CD4-positive, CD25-positive, alpha-beta regulatory T cell (primary cell): ENCODE results near the gene GAB2. TPM values are rescaled to one million over a fixed set of nuclear protein-coding genes. Genes with fewer than 3 reads are reported as not detected.
"Not testable (repeated sequence)": the region's sequence is repeated elsewhere in the genome, so short reads cannot be mapped to it uniquely, and the experiment has no call there.

Source experiments
- ATAC-seq, 2 donors: fragments of 150-1000 bp; cut with Tn5 transposase; one replicate each; pipeline ENCODE4 v1.10.0; 2021; ENCODE audit warnings: low read depth in 2 of 2, moderate number of reproducible peaks in 2 of 2, moderate library complexity in 1 of 2
- DNase-seq, 3 donors: peaks; one replicate each; pipeline versions ENCODE4 v3.0.0 to v3.0.0-alpha.2; 2012 to 2022; ENCODE audit warnings: mixed read lengths in 1 of 3
- H3K27ac ChIP-seq: one replicate; pipeline ENCODE4 v1.7.0; 2013; ENCODE audit warnings: mild to moderate bottlenecking, low read length; ENCODE audit not compliant: insufficient read depth, poor library complexity, severe bottlenecking
- H3K27me3 ChIP-seq: one replicate; pipeline ENCODE4 v1.7.0; 2013; ENCODE audit warnings: low read length; ENCODE audit not compliant: control insufficient read depth, insufficient read depth
- H3K36me3 ChIP-seq: one replicate; pipeline ENCODE4 v1.7.0; 2013; ENCODE audit warnings: mild to moderate bottlenecking, low read length, moderate library complexity; ENCODE audit not compliant: control insufficient read depth, insufficient read depth
- H3K4me1 ChIP-seq: 2 replicates; pipeline ENCODE4 v1.7.0; 2013; ENCODE audit warnings: mild to moderate bottlenecking, low read length; ENCODE audit not compliant: insufficient read depth, control insufficient read depth, poor library complexity, severe bottlenecking
- H3K4me3 ChIP-seq: one replicate; pipeline ENCODE4 v1.7.0; 2013; ENCODE audit warnings: low read depth, mild to moderate bottlenecking, low read length, moderate library complexity
- H3K9me3 ChIP-seq, 2 experiments: 1 replicate in 1 of 2; 2 replicates in 1 of 2; pipeline ENCODE4 v1.7.0; 2013; ENCODE audit warnings: low read length in 2 of 2, mild to moderate bottlenecking in 1 of 2, moderate library complexity in 1 of 2; ENCODE audit not compliant: control insufficient read depth in 2 of 2
- H3K27ac Mint-ChIP-seq, 3 donors: one replicate each; pipeline ENCODE4 v1.8.0; 2020 to 2022; ENCODE audit warnings: mild to moderate bottlenecking in 3 of 3, mixed read lengths in 3 of 3, moderate library complexity in 2 of 3
- H3K27me3 Mint-ChIP-seq: one replicate; pipeline ENCODE4 v1.8.0; 2022; ENCODE audit warnings: mild to moderate bottlenecking, mixed read lengths
- H3K36me3 Mint-ChIP-seq: one replicate; pipeline ENCODE4 v1.8.0; 2020; ENCODE audit warnings: mixed read lengths
- H3K4me1 Mint-ChIP-seq, 4 donors: one replicate each; pipeline ENCODE4 v1.8.0; 2020 to 2022; ENCODE audit warnings: mixed read lengths in 4 of 4, mild to moderate bottlenecking in 1 of 4
- H3K4me3 Mint-ChIP-seq, 4 donors: one replicate each; pipeline ENCODE4 v1.8.0; 2020 to 2022; ENCODE audit warnings: mild to moderate bottlenecking in 4 of 4, mixed read lengths in 4 of 4, moderate library complexity in 3 of 4
- H3K9me3 Mint-ChIP-seq, 7 donors: one replicate each; pipeline ENCODE4 v1.8.0; 2020 to 2022; ENCODE audit warnings: mixed read lengths in 7 of 7, mild to moderate bottlenecking in 3 of 7, moderate library complexity in 2 of 7
- polyA plus RNA-seq, 4 donors: library from polyadenylated mRNA; unstranded; fragments of 300-500 nt; fragmentation: Illumina TruSeq; gene quantifications; one replicate each; pipeline ENCODE4 v1.2.3, GENCODE V29; 2021
- total RNA-seq: library from RNA; stranded (reverse); gene quantifications from one replicate; pipeline ENCODE4 v1.2.3, GENCODE V29; 2022

The GAB2 gene, protein sequence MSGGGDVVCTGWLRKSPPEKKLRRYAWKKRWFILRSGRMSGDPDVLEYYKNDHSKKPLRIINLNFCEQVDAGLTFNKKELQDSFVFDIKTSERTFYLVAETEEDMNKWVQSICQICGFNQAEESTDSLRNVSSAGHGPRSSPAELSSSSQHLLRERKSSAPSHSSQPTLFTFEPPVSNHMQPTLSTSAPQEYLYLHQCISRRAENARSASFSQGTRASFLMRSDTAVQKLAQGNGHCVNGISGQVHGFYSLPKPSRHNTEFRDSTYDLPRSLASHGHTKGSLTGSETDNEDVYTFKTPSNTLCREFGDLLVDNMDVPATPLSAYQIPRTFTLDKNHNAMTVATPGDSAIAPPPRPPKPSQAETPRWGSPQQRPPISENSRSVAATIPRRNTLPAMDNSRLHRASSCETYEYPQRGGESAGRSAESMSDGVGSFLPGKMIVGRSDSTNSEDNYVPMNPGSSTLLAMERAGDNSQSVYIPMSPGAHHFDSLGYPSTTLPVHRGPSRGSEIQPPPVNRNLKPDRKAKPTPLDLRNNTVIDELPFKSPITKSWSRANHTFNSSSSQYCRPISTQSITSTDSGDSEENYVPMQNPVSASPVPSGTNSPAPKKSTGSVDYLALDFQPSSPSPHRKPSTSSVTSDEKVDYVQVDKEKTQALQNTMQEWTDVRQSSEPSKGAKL
- total RNA-seq = 15.7 TPM
- under 1 TPM; 0.05 to 0.69 (median 0.45) TPM for polyA plus RNA-seq

- Histone ChIP-seq H3K4me1 (peaks cover 27% of the 10 kb centered on the region), H3K4me3 (peak within 1 kb of the TSS; percentile 71), H3K36me3 (no peaks in the 10 kb centered on the region), H3K27me3 (peaks cover 6% of the 10 kb centered on the region), H3K27ac (peak within 1 kb of the TSS; percentile 23), H3K9me3 (no peaks in the 10 kb centered on the region)
- ATAC-seq (peak; percentile 9 to 21), DNase-seq (peak in 2 of 3 donors; percentile 22 to 44)
- Mint-ChIP-seq H3K4me1 (peaks cover 10 to 37% (median 27%) of the 10 kb centered on the region in 4 donors), H3K27me3 (peaks cover 35% of the 10 kb centered on the region), H3K27ac (peak within 1 kb of the TSS; percentile 82 to 96 (median 88)), H3K4me3 (peak within 1 kb of the TSS; percentile 89 to 96 (median 94)), H3K9me3 (no peaks in the 10 kb centered on the region), H3K36me3 (no peaks in the 10 kb centered on the region)
Measured at GRCh38 chr11:78417175-78417887, at the start of gene GAB2. Gene GAB2 (minus strand): TSS chr11:78417820. CDS start chr11:78417720, 100 bp downstream.

DNA sequence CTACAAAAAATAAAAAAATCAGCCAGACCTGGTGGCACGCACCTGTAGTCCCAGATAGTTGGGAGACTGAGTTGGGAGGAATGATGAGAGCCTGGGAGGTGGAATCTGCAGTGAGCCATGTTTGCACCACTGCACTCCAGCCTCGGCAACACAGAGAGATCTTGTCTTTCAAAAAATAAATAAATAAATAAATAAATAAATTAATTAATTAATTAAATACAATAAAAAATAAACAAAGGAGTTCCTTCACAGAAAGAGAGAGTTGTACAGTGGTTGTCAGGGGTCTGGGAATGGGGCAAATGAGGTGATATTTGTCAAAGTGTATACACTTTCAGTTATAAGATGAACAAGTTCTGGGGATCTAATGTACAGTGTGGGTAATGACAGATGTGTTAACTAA is 49.8 kb upstream of the GAB2 start:
- Histone ChIP-seq H3K27me3 (no peaks in the 10 kb centered on the region), H3K4me1 (peaks cover 13% of the 10 kb centered on the region), H3K36me3 (peaks cover 3% of the 10 kb centered on the region), H3K27ac (no peak overlapping the region), H3K9me3 (no peaks in the 10 kb centered on the region), H3K4me3 (no peak overlapping the region)
- H3K36me3 Mint-ChIP-seq = peaks cover 21% of the 10 kb centered on the region
- peaks cover 0 to 6% (median 0%) of the 10 kb centered on the region in 7 donors for H3K9me3 Mint-ChIP-seq
- no peak overlapping the region for H3K27ac Mint-ChIP-seq
- DNase-seq (no peak), ATAC-seq (no peak)
- H3K27me3 Mint-ChIP-seq = no peaks in the 10 kb centered on the region
- peaks cover 17 to 28% (median 22%) of the 10 kb centered on the region in 4 donors for H3K4me1 Mint-ChIP-seq
- no peak overlapping the region for H3K4me3 Mint-ChIP-seq

DNA sequence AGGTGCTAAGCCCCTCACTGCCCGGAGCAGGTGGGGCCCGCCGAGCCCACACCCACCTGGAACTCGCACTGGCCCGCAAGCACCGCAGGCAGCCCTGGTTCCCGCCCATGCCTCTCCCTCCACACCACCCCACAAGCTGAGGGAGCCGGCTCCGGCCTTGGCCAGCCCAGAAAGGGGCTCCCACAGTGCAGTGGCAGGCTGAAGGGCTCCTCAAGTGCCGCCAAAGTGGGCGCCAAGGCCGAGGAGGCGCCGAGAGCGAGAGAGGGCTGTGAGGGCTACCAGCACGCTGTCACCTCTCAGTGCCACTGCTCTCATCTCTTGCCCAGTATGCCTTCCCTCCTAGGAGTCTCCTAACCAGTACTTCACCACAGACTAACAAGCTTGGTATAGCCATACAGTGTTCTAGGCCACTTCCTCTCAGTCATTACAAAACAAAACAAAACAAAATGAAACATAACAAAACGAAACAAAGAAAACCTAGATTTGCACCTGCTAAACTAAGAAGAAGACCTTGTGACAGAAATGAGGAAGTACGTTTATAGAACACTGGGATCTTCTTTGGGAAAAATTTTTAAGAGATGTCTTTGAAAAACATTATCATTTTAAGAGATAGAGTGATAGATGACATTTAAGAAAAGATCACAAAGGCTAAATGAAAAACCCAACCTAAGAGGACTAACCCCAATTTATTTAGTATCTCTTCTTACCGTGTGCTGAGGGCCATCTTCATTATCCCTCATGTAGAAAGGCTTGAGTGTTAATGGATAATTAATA is 47.7 kb upstream of the GAB2 start:
- peaks cover 13% of the 10 kb centered on the region for H3K4me1 ChIP-seq

GRCh38 chr11:78464787-78465168 is 47.2 kb upstream of the GAB2 start:
- Mint-ChIP-seq H3K27ac (peak overlapping the region in 2 of 3 donors; percentile 75 to 90), H3K4me1 (peaks cover 15 to 35% (median 24%) of the 10 kb centered on the region in 4 donors), H3K36me3 (peaks cover 28% of the 10 kb centered on the region), H3K4me3 (peak overlapping the region in 1 of 4 donors; percentile 84)
- H3K27ac ChIP-seq = peak overlapping the region; percentile 78
- H3K4me1 ChIP-seq = peaks cover 13% of the 10 kb centered on the region
- not testable (repeated sequence) for H3K9me3 ChIP-seq, ATAC-seq, H3K9me3 Mint-ChIP-seq, H3K36me3 ChIP-seq, H3K27me3 Mint-ChIP-seq, H3K4me3 ChIP-seq, DNase-seq, H3K27me3 ChIP-seq

More for the DNA sequence above, 47.7 kb upstream of the GAB2 start:
- Mint-ChIP-seq H3K9me3 (no peaks in the 10 kb centered on the region), H3K4me1 (peaks cover 17 to 35% (median 24%) of the 10 kb centered on the region in 4 donors), H3K27ac (peak overlapping the region; percentile 90 to 96 (median 93)), H3K27me3 (no peaks in the 10 kb centered on the region), H3K36me3 (peaks cover 22% of the 10 kb centered on the region), H3K4me3 (peak overlapping the region; percentile 18 to 79 (median 69))
- H3K4me3 ChIP-seq = peak overlapping the region; percentile 71
- H3K36me3 ChIP-seq = no peaks in the 10 kb centered on the region
- peak in 2 of 3 donors; percentile 60 to 86 for DNase-seq
- ATAC-seq = peak; percentile 87 to 95
- no peaks in the 10 kb centered on the region for H3K9me3 ChIP-seq
- peak overlapping the region; percentile 78 for H3K27ac ChIP-seq
- H3K27me3 ChIP-seq = no peaks in the 10 kb centered on the region

GRCh38 chr11:78460471-78460870 is 42.9 kb upstream of the GAB2 start:
- Histone ChIP-seq H3K4me3 (no peak overlapping the region), H3K36me3 (no peaks in the 10 kb centered on the region), H3K27ac (no peak overlapping the region), H3K9me3 (no peaks in the 10 kb centered on the region), H3K4me1 (peaks cover 5% of the 10 kb centered on the region), H3K27me3 (no peaks in the 10 kb centered on the region)
- Mint-ChIP-seq H3K27ac (no peak overlapping the region), H3K9me3 (peaks cover 0 to 2% (median 0%) of the 10 kb centered on the region in 7 donors), H3K4me3 (no peak overlapping the region), H3K27me3 (no peaks in the 10 kb centered on the region), H3K36me3 (peaks cover 44% of the 10 kb centered on the region), H3K4me1 (peaks cover 10 to 31% (median 14%) of the 10 kb centered on the region in 4 donors)
- DNase-seq (no peak), ATAC-seq (no peak)

DNA sequence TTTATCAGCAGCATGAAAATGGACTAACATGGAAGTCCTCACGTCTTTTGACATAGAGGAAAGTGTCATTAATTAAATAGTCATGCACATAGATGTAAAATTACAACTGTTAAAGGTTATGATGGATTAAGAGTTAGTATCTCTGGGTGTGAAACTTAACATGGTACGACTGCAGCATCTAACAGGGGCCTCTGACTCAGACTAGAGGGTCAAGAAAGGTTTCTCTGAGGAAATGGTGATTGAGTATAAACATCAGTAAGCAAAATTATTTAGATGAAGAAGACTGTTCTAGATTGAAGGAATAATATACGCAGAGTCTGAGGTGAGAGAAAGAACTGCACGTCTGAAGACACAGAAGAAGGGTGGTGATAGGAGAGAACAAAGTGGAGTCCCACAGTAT is 42.1 kb upstream of the GAB2 start:
- Histone ChIP-seq H3K27ac (no peak overlapping the region), H3K27me3 (no peaks in the 10 kb centered on the region), H3K4me3 (no peak overlapping the region), H3K4me1 (no peaks in the 10 kb centered on the region), H3K9me3 (no peaks in the 10 kb centered on the region), H3K36me3 (no peaks in the 10 kb centered on the region)
- Mint-ChIP-seq H3K36me3 (peaks cover 44% of the 10 kb centered on the region), H3K4me3 (no peak overlapping the region), H3K27ac (peak overlapping the region in 1 of 3 donors; percentile 52), H3K4me1 (peaks cover 8 to 28% (median 11%) of the 10 kb centered on the region in 4 donors), H3K27me3 (no peaks in the 10 kb centered on the region), H3K9me3 (peaks cover 0 to 2% (median 0%) of the 10 kb centered on the region in 7 donors)
- ATAC-seq = no peak
- no peak for DNase-seq

DNA sequence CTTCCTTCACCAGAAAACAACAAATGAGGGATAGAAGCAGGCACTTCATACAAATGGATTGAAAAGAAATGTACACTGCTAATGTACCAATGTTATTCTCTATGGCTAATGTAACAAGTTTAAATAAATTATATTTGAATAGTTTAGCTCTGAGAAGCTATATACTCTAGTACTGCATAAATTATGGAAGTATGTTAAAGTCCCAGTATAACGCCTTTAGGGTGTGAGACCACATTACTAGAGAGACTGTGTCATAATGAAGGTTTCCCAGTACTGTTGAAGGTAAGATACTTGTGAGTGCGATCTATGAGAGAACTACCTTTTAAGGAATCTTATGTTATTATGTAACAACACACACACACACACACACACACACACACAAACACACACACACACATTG is 39.8 kb upstream of the GAB2 start:
- Histone ChIP-seq H3K4me1 (peaks cover 13% of the 10 kb centered on the region), H3K27ac (no peak overlapping the region), H3K4me3 (no peak overlapping the region), H3K36me3 (no peaks in the 10 kb centered on the region), H3K27me3 (no peaks in the 10 kb centered on the region), H3K9me3 (no peaks in the 10 kb centered on the region)
- no peak for DNase-seq
- Mint-ChIP-seq H3K27me3 (no peaks in the 10 kb centered on the region), H3K36me3 (peaks cover 41% of the 10 kb centered on the region), H3K4me3 (no peak overlapping the region), H3K9me3 (peaks cover 0 to 2% (median 0%) of the 10 kb centered on the region in 7 donors), H3K27ac (no peak overlapping the region), H3K4me1 (peaks cover 5 to 28% (median 19%) of the 10 kb centered on the region in 4 donors)
- no peak for ATAC-seq
